Stimulated activated CD8-positive, alpha-beta memory T cell treated with anti-CD3 and anti-CD28 coated beads, Interleukin-15, amount 100 ng/mL, for 24 hours (primary cell): ENCODE results near the gene TMEM123.

ENCODE experiments used
- DNase-seq: peaks from one replicate; pipeline ENCODE4 v3.0.0-alpha.2; 2020; ENCODE audit warnings: low read depth

TMEM123 gene

DNA sequence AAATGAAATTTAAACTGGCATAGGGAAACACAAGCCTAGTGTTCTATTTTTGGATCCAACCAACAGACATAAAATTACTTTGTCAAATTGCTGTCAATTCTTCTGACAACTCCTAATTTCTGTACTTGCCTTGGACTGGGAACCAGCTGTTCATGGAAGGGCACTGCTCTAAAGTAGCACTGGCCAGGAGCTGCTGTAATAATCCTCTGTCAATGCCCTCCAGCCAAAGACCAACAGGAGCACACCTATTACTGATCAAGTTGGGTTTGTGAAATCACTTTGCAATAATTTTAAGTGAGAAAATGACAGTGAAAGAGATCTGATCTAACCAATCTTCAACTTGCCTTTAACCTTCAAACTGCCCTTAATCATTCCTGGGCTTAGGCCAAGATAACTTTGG, 18.9 kb upstream of the TMEM123 start:
- DNase-seq = no peak

DNA sequence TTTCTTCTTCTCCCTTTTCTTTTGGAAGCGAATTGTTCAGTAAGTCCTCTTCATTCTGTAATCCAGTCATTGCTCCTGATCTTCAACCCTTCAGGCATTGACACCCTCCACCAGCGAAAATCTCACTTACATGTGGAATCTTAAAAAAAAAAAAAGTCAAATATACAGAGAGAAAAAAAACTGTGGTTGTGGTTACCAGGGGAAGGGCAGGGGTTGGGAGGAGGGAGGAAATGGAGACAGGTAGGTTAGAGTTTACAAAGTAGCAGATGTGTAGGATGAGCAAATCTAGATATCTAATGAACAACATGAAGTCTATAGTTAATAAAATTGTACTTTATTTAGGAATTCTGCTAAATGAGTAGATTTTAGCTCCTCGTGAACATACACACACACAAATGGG, 17.7 kb upstream of the TMEM123 start:
- no peak for DNase-seq

- DNase-seq = no peak
These were observed 16.7 kb upstream of the TMEM123 start for GRCh38 chr11:102469196-102469821.

- no peak for DNase-seq
These were observed 16.1 kb upstream of the TMEM123 start for GRCh38 chr11:102468616-102469195.

DNA sequence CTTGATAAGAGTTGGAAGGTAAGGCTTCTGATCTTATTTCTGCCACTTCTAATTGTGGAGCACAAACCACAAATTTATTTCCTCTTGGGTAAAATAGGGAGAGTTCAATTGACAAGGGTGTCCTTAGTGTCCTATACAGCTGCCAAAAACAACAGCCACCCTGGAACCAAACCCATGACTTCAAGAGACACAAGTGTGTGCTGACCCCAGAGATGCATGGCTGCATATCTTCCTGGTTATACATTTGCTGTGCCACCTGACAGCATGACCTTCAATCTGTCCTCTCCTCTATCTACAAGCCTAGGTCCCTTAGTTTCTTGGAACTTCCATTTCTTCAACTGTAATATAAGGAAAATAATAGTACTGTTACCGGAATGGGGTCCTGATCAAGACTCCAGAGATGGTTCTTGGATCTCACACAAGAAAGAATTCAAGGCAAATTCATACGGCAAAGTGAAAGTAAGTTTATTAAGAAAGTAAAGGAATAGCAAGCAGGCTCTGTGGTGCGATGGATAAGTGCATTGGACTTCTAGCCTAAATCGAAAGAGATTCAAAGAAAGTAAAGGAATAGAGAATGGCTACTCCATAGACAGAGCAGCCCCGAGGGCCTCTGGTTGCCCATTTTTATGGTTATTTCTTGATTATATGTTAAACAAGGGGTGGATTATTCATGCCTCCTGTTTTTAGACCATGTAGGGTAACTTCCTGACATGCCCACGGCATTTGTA, 15.5 kb upstream of the TMEM123 start:
- DNase-seq = no peak

GRCh38 chr11:102467080-102467708, 14.6 kb upstream of the TMEM123 start:
- DNase-seq = no peak

GRCh38 chr11:102465696-102466095, 13.1 kb upstream of the TMEM123 start:
- no peak for DNase-seq

DNA sequence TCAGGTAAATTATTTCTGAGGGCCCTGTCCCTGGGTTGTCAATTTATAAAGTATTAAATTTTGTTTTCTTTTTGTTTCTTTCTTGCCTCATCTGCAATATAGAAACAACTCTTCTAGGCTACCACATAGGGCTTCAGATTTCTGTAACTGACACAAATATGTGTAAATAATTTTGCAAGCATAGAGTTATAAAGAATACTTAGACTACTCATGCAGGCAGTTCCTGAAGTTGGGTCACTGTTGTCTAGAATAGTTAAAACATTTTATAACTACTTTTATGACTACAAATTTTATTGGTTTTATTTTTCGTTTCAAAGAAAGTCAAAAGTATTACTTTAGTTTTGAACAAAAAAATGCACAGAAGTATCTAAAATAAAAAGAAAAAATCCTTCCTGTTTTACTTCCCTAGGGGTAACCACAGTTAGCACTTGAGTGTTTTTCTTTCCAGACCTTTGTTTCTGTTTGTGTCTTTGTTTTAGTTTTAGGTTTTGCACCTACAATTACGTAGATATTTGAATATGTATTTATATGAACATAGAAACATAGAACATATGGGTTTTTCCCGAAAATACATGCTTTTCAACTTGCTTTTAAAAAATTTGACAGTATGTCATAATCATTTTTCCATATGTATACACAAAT, 12.4 kb upstream of the TMEM123 start:
- DNase-seq = no peak

GRCh38 chr11:102464037-102464436, 11.5 kb upstream of the TMEM123 start:
- no peak for DNase-seq

DNA sequence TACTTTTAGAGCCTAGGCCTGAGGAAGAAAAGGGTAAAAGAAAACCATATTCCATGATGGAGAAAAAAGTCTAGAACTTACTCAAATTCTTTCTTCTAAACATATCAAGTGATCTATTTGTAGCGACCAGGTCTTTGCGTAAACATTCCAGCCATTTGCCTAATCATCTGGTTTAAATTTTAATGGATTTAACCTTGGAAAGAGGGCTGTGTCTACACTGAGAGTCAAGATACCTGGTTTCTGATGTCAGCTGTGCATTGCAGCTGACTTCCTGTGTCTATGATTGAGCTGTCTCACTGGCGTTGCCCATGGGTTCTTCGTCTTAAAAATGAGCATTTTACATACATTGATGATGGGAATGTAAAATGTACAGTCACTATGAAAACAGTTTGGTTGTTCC, 10.0 kb upstream of the TMEM123 start:
- no peak for DNase-seq

DNA sequence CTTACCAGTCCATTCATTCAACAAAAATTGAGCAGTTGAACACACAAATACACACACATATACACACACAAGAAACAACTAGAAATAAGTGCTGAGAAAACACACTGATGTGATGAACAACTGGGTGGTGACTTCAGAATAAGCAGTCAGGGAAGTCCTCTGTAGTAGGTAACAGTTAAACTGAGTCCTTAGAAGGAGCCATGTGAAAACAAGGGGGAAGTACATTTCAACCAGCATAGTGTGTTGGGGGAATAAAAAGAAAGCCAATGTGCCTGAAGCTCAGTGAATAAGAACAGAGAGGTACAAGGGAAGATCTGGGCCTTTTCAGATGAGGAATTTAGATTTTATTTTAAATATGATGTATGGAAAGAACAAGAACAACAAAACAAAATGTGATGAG, 6.8 kb upstream of the TMEM123 start:
- no peak for DNase-seq

GRCh38 chr11:102458548-102458947, 6.0 kb upstream of the TMEM123 start:
- no peak for DNase-seq

GRCh38 chr11:102457865-102458264, 5.3 kb upstream of the TMEM123 start:
- DNase-seq = no peak

DNA sequence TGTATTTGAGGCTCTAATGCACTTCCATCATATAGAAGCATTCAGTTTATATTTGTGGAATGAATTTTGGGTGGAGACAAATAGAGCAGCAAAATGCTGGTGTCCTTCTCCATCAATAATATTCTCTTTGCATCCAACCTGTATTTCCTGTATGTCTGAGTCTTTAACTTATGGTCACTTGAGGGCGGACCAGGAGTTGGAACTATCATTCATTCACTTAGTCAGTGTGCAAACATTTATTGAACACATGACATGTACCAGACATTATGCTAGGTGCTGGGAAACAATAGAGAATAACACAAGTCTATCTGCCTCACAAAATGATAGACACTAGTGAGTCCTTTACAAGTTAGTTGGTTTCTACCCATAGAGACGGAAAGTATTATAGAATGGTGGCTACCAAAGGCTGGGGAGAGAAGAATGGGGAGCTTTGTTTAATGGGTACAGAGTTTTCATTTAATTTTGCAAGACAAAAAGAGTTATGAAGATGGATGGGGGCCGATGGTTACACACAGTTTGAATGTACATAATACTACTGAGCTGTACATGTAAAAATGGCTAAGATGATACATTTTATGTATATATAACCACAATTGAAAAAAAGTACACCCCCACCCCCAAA, 4.6 kb upstream of the TMEM123 start:
- DNase-seq = no peak

- no peak for DNase-seq
These were observed 3.8 kb upstream of the TMEM123 start for GRCh38 chr11:102456381-102456780.

- DNase-seq = no peak
These were observed 1.4 kb upstream of the TMEM123 start for GRCh38 chr11:102453921-102454320.

DNA sequence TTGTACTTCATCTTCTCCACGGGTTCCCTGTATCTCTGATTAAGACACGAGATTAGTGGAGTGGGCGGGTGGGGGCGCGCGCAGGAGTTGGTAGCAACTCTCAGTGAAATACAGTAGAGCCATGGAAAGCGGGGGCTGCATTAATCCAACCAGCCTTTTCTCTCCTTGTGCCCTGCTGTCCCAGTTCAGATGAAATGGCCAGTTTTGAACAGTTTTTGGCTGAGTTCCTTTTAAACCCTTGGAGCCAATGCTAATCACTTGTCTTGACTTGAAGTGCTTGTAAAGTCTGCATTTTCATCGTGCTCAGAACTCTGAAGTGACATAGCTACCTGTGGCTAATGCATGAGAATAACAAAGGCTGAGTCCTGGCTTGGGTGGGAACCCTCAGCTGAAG, 734 bp upstream of the TMEM123 start:
- peak; percentile 9 for DNase-seq

GRCh38 chr11:102451681-102452460, 694 bp downstream of the TMEM123 start:
- DNase-seq = peak; percentile 48

DNA sequence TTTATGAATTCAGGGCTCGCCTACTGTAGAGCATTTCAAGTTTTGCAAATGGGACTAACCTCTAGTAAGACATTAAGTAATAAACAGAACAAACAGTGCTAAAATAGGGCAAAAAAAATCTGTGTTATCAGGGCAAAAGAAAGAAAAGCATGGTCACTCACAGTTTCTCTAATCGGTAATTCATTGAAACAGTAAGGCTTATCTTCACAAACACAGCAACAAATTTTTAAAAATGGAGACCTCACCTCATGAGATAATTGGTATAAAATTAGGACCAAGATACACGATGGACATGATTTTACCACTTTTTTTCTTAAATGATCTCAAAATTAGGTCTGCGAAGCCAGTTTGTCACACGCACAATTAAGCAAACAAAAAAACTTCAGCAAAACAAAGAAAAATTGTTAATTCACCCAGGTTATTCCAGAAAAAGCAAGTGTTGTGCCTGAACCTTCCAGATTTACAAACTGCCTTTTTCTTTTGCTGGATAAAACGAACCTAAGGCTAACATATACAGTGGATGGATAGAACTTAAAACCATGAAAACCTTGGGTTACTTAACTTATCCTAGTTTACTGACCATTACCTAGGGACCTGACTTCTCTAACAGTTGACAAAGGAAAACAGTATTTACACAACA, 1.4 kb downstream of the TMEM123 start:
- DNase-seq = no peak

GRCh38 chr11:102449651-102450570, 2.7 kb downstream of the TMEM123 start:
- DNase-seq = no peak
